Hepatocyte (in vitro differentiated cells): Measurements from ENCODE around the gene RNF17. TPM values are rescaled to one million over a fixed set of nuclear protein-coding genes. Genes with fewer than 3 reads are reported as not detected.

Source experiments
- DNase-seq: peaks from one replicate; pipeline ENCODE4 v3.0.0-alpha.2; 2016; ENCODE audit warnings: low spot score
- H2AFZ ChIP-seq: fragments of 200-600 bp; sonication (generic); 2 replicates; pipeline ENCODE4 v1.6.0; 2016; ENCODE audit warnings: antibody characterized with exemption, mild to moderate bottlenecking
- H3K27ac ChIP-seq: fragments of 200-600 bp; sonication (generic); 2 replicates; pipeline ENCODE4 v1.5.1; 2016; ENCODE audit warnings: mild to moderate bottlenecking
- H3K27me3 ChIP-seq: fragments of 200-600 bp; sonication (generic); 2 replicates; pipeline ENCODE4 v1.6.1; 2016
- H3K36me3 ChIP-seq: fragments of 200-600 bp; sonication (generic); replicated peaks from 2 replicates; pipeline ENCODE4 v1.5.1; 2016; ENCODE audit warnings: low read depth; ENCODE audit not compliant: insufficient read depth
- H3K4me1 ChIP-seq: fragments of 200-600 bp; sonication (generic); 2 replicates; pipeline ENCODE4 v1.5.1; 2016; ENCODE audit warnings: mild to moderate bottlenecking, moderate library complexity; ENCODE audit not compliant: insufficient read depth
- H3K4me2 ChIP-seq: fragments of 200-600 bp; sonication (generic); 2 replicates; pipeline ENCODE4 v1.6.0; 2016
- H3K4me3 ChIP-seq: fragments of 200-600 bp; sonication (generic); 2 replicates; pipeline ENCODE4 v1.5.1; 2016; ENCODE audit warnings: mild to moderate bottlenecking
- H3K79me2 ChIP-seq: fragments of 200-600 bp; sonication (generic); 2 replicates; pipeline ENCODE4 v1.6.0; 2017; ENCODE audit warnings: mild to moderate bottlenecking
- H3K9me2 ChIP-seq: fragments of 200-600 bp; sonication (generic); replicated peaks from 2 replicates; pipeline ENCODE4 v1.6.0; 2017; ENCODE audit warnings: mild to moderate bottlenecking; ENCODE audit not compliant: insufficient read depth
- H3K9me3 ChIP-seq: fragments of 200-600 bp; sonication (generic); 2 replicates; pipeline ENCODE4 v1.5.1; 2016; ENCODE audit warnings: low read depth, mild to moderate bottlenecking
- H4K20me1 ChIP-seq: fragments of 200-600 bp; sonication (generic); 2 replicates; pipeline ENCODE4 v1.6.0; 2016; ENCODE audit warnings: mild to moderate bottlenecking; ENCODE audit not compliant: insufficient read depth, poor library complexity, severe bottlenecking
- CTCF ChIP-seq: fragments of 200-600 bp; sonication (generic); IDR thresholded peaks from 2 replicates; pipeline ENCODE4 v1.5.1; 2016; ENCODE audit warnings: antibody characterized with exemption, mild to moderate bottlenecking; ENCODE audit not compliant: poor library complexity
- EZH2 ChIP-seq: fragments of 200-600 bp; sonication (generic); IDR thresholded peaks from 2 replicates; pipeline ENCODE4 v1.6.1; 2016; ENCODE audit warnings: antibody characterized with exemption, mild to moderate bottlenecking, borderline replicate concordance
- EZH2phosphoT487 ChIP-seq: fragments of 200-600 bp; sonication (generic); IDR thresholded peaks from one replicate; pipeline ENCODE4 v1.6.1; 2018; ENCODE audit warnings: antibody characterized with exemption, mild to moderate bottlenecking, low read depth, moderate library complexity; ENCODE audit not compliant: unreplicated experiment, severe bottlenecking
- WGBS: methylation state at CpG from one replicate; pipeline ENCODE4 v1.1.6; 2016; ENCODE audit warnings: low lambda C conversion rate; ENCODE audit errors: missing lambda C conversion rate; 5-methylcytosine and 5-hydroxymethylcytosine counted together
- polyA plus RNA-seq: library from polyadenylated mRNA; unstranded; fragments of >200 nt; fragmentation: Nextera tagmentation; extraction: Ambion mirVana; gene quantifications from 2 replicates; pipeline ENCODE4 v1.2.1, GENCODE V29; 2016
- total RNA-seq: library from RNA; depleted of rRNA; stranded (reverse); fragments of >200 nt; gene quantifications from 2 replicates; pipeline ENCODE4 v1.2.3, GENCODE V29; 2014

The RNF17 gene
- total and polyA plus RNA-seq, 2 experiments from 2014 or later = not detected

GRCh38 chr13:24894972-24895300 is 131.0 kb downstream of the RNF17 start:
- no peak overlapping the region for H2AFZ ChIP-seq
- H3K79me2 ChIP-seq = no peaks in the 10 kb centered on the region
- over 99% methylated on average over 24 of the region's 28 CpGs for WGBS
- no peaks in the 10 kb centered on the region for H3K9me2 ChIP-seq
- no peaks in the 10 kb centered on the region for H3K9me3 ChIP-seq
- TF ChIP-seq EZH2phosphoT487 = no peak
- TF ChIP-seq CTCF = no peak
- no peak for TF ChIP-seq EZH2
- H3K27me3 ChIP-seq = no peaks in the 10 kb centered on the region
- no peak for DNase-seq
- H3K27ac ChIP-seq = no peak overlapping the region
- H3K4me1 ChIP-seq = no peaks in the 10 kb centered on the region
- H3K4me3 ChIP-seq = no peak overlapping the region
- no peak overlapping the region for H3K4me2 ChIP-seq
- H3K36me3 ChIP-seq = no peaks in the 10 kb centered on the region
- no peaks in the 10 kb centered on the region for H4K20me1 ChIP-seq

GRCh38 chr13:24896061-24896460 is 132.1 kb downstream of the RNF17 start:
- WGBS = 89% methylated on average over 5 of the region's 5 CpGs
- Histone ChIP-seq H3K4me1 (no peaks in the 10 kb centered on the region), H3K36me3 (no peaks in the 10 kb centered on the region), H4K20me1 (no peaks in the 10 kb centered on the region), H3K27me3 (no peaks in the 10 kb centered on the region), H3K79me2 (no peaks in the 10 kb centered on the region), H3K4me2 (no peak overlapping the region), H3K4me3 (no peak overlapping the region), H3K27ac (no peak overlapping the region), H2AFZ (no peak overlapping the region), H3K9me2 (no peaks in the 10 kb centered on the region), H3K9me3 (no peaks in the 10 kb centered on the region)
- DNase-seq = no peak
- TF ChIP-seq EZH2phosphoT487 (no peak), EZH2 (no peak), CTCF (no peak)

- Histone ChIP-seq H3K27ac (no peak overlapping the region), H2AFZ (no peak overlapping the region), H3K4me2 (no peak overlapping the region), H3K27me3 (no peaks in the 10 kb centered on the region), H3K9me2 (no peaks in the 10 kb centered on the region), H4K20me1 (no peaks in the 10 kb centered on the region), H3K36me3 (no peaks in the 10 kb centered on the region), H3K79me2 (no peaks in the 10 kb centered on the region), H3K4me1 (no peaks in the 10 kb centered on the region), H3K9me3 (no peaks in the 10 kb centered on the region), H3K4me3 (no peak overlapping the region)
- no peak for DNase-seq
- WGBS = 100% methylated on average over 1 of the region's 1 CpG
- TF ChIP-seq CTCF = no peak
- no peak for TF ChIP-seq EZH2phosphoT487
- TF ChIP-seq EZH2 = no peak
Measured at GRCh38 chr13:24897293-24897692, 133.3 kb downstream of the RNF17 start.

- WGBS = 92% methylated on average over 5 of the region's 5 CpGs
- no peak overlapping the region for H2AFZ ChIP-seq
- no peaks in the 10 kb centered on the region for H3K79me2 ChIP-seq
- H3K27ac ChIP-seq = no peak overlapping the region
- H3K4me3 ChIP-seq = no peak overlapping the region
- no peaks in the 10 kb centered on the region for H3K4me1 ChIP-seq
- no peak for DNase-seq
- no peaks in the 10 kb centered on the region for H3K9me3 ChIP-seq
- H3K9me2 ChIP-seq = no peaks in the 10 kb centered on the region
- no peaks in the 10 kb centered on the region for H4K20me1 ChIP-seq
- H3K4me2 ChIP-seq = no peak overlapping the region
- H3K36me3 ChIP-seq = no peaks in the 10 kb centered on the region
- TF ChIP-seq EZH2phosphoT487 (no peak), CTCF (no peak), EZH2 (no peak)
- H3K27me3 ChIP-seq = no peaks in the 10 kb centered on the region
Measured at GRCh38 chr13:24899601-24900000, 135.6 kb downstream of the RNF17 start.
